IPS-15b (cell line): ENCODE results near the gene PAGR1.

Source experiments
- H3K27me3 ChIP-seq: one replicate; pipeline ENCODE4 v1.6.1; 2013; ENCODE audit warnings: low read length; ENCODE audit not compliant: control insufficient read depth, insufficient read depth
- H3K36me3 ChIP-seq: one replicate; pipeline ENCODE4 v1.6.1; 2013; ENCODE audit warnings: low read length; ENCODE audit not compliant: control insufficient read depth, insufficient read depth
- H3K4me1 ChIP-seq: one replicate; pipeline ENCODE4 v1.6.1; 2013; ENCODE audit warnings: mild to moderate bottlenecking, low read length; ENCODE audit not compliant: control insufficient read depth, insufficient read depth
- H3K4me3 ChIP-seq: one replicate; pipeline ENCODE4 v1.5.1; 2013; ENCODE audit warnings: low read depth, low read length
- H3K9ac ChIP-seq: one replicate; pipeline ENCODE4 v1.6.1; 2013; ENCODE audit warnings: low read depth, mild to moderate bottlenecking, low read length
- H3K9me3 ChIP-seq: one replicate; pipeline ENCODE4 v1.6.1; 2013; ENCODE audit warnings: mild to moderate bottlenecking, low read length; ENCODE audit not compliant: control insufficient read depth, insufficient read depth

The PAGR1 gene

DNA sequence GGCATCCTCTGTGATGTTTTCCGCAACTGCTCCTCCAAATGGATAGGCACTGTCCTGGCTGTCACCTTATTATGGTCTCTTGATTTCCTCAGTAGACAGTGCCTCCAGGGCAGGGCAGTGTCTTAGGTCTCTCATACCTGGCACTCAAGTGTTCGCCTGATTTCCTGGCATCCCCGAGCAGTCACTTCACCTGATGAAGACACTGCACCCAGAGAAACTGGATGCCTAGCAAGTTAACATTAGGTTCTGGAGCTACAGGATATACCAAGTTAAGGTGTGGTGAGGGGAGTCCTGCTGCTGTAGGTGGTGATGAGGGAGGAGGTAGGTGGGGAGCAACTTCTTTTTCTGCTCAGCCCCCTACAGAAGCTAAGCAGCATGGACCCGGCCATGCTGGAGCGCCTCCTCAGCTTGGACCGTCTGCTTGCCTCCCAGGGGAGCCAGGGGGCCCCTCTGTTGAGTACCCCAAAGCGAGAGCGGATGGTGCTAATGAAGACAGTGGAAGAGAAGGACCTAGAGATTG lies 13.5 kb upstream of the PAGR1 start:
- no peak overlapping the region for H3K9ac ChIP-seq
- H3K36me3 ChIP-seq, result peaks cover 45% of the 10 kb centered on the region
- no peaks in the 10 kb centered on the region for H3K27me3 ChIP-seq
- no peaks in the 10 kb centered on the region for H3K9me3 ChIP-seq
- peaks cover 8% of the 10 kb centered on the region for H3K4me1 ChIP-seq
- no peak overlapping the region for H3K4me3 ChIP-seq

DNA sequence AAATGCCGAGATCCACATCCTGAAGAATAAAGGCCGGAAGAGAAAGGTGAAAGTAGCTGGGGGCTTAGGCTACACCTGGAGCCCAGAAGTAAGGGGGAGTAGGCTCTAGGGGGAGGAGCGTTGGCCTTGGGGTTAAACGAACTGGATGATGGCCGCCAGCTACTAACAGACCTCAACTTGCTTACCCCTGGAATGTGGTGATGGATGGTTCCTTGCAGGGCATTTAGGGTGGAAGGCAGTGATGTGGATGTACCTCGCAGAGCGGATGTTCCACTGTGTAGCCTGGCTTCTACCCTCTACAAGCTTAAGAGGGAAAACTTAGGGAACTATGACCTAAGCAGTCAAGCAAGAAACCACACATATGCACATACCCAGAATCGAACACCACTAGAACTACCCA lies 11.9 kb upstream of the PAGR1 start:
- no peak overlapping the region for H3K9ac ChIP-seq
- peak overlapping the region; percentile 85 for H3K4me3 ChIP-seq

DNA sequence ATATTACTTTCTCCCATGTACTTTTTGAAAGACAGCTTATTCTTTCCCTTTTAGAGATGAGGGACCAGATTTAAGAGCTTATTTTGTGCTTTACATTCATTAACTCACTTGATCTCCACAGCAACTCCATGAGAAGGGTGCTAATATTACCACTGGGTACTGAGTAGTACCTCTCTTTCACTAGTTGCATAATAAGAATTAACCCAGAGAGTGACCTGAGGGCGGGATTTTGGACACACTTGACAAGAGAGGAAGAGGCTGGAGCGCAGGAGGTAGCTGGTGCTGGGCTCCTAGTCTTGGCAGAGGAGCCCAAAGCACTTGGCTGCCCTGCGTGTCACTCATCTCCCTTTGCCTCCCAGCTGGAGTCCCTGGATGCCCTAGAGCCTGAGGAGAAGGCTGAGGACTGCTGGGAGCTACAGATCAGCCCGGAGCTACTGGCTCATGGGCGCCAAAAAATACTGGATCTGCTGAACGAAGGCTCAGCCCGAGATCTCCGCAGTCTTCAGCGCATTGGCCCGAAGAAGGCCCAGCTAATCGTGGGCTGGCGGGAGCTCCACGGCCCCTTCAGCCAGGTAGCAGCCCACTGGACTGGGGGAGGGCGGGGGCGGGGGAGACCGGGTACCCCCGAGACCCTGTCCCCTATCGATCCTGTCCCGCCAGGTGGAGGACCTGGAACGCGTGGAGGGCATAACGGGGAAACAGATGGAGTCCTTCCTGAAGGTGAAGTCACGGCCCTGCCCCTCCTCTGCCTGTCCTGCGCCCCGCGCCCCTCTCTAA lies 11.3 kb upstream of the PAGR1 start:
- H3K9me3 ChIP-seq, result no peaks in the 10 kb centered on the region
- H3K4me3 ChIP-seq, result peak overlapping the region; percentile 85
- H3K27me3 ChIP-seq, result no peaks in the 10 kb centered on the region
- H3K36me3 ChIP-seq, result peaks cover 36% of the 10 kb centered on the region
- peak overlapping the region; percentile 92 for H3K9ac ChIP-seq
- H3K4me1 ChIP-seq, result peaks cover 14% of the 10 kb centered on the region

More for the DNA sequence above, 11.9 kb upstream of the PAGR1 start:
- H3K9me3 ChIP-seq, result no peaks in the 10 kb centered on the region
- H3K4me1 ChIP-seq, result peaks cover 13% of the 10 kb centered on the region
- no peaks in the 10 kb centered on the region for H3K27me3 ChIP-seq
- H3K36me3 ChIP-seq, result peaks cover 39% of the 10 kb centered on the region

DNA sequence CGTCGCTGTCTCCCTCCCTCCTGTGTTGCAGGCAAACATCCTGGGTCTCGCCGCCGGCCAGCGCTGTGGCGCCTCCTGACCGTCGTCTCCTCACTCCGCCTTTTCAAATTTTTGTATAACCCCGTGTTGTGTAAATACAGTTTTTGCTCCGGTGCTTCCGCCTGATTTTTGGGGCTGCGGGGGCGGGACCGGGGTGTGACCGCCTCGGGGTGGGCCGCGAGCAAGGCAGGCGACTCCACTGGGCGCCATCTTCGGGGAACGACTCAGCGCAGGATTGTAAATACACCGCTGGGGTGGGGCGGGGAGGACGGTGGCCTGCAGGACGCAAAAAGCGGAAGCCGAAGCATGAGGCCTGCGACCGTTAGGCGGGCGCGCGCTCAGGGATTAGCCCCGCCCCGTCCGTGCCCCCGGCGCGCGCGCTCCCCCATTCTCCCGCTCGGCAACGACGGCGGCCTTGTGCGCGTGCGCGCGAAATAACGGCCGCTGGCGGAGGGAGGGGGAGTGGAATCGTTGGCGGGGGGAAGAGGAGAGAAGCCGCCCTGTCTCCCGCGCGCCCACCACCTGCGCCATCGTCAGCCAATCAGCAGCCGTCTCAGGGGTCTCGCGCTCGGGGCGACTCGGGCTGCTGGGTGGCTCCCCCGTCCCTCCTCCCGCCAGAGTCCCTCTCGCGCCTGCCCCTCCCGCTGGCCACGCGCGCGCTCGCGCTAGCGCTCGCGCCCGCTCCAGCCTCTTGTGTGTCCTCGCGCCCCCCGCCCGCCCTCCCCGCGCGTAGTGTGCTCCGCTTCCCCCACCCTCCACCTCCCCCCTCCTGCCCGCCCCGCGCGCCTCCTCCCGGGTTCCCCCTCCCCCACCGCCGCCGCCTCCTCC lies 10.5 kb upstream of the PAGR1 start:
- no peaks in the 10 kb centered on the region for H3K27me3 ChIP-seq
- H3K9me3 ChIP-seq, result no peaks in the 10 kb centered on the region
- peak overlapping the region; percentile 92 for H3K9ac ChIP-seq
- H3K4me1 ChIP-seq, result peaks cover 14% of the 10 kb centered on the region
- peak overlapping the region; percentile 85 for H3K4me3 ChIP-seq
- H3K36me3 ChIP-seq, result peaks cover 34% of the 10 kb centered on the region

DNA sequence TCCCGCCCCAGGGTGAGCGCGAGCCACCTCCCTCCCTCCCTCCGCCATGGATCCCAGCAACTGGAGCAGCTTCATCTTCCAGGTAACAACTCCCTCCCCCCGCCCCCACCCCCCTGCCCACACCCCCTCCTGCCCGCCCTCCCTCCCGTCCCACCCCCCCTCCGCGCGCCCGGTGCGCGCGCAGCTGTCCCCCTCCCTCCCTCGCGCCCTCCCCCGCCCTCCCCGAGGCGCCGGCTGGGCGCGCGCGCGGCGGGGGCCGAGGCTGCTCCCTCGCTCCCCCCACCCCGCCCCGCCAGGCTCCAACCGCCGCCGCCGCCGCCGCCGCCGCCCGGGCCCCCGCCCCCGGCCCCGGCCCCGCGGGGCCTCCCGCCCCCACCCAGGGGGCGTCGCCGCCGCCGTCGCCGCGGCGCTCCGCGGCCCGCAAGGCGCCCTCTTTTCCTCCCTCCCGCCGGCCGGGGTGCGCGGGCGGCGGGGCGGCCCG lies 9.8 kb upstream of the PAGR1 start, which contains the start of gene MAZ:
MAZ (plus strand) TSS at position 431 of the 481 bp plus-strand sequence. CDS start 173 bp downstream, outside the sequence.
- H3K27me3 ChIP-seq, result no peaks in the 10 kb centered on the region
- H3K36me3 ChIP-seq, result peaks cover 29% of the 10 kb centered on the region
- H3K9me3 ChIP-seq, result no peaks in the 10 kb centered on the region
- H3K4me3 ChIP-seq, result peak within 1 kb of the TSS; percentile 90
- peaks cover 16% of the 10 kb centered on the region for H3K4me1 ChIP-seq
- peak within 1 kb of the TSS; percentile 92 for H3K9ac ChIP-seq

DNA sequence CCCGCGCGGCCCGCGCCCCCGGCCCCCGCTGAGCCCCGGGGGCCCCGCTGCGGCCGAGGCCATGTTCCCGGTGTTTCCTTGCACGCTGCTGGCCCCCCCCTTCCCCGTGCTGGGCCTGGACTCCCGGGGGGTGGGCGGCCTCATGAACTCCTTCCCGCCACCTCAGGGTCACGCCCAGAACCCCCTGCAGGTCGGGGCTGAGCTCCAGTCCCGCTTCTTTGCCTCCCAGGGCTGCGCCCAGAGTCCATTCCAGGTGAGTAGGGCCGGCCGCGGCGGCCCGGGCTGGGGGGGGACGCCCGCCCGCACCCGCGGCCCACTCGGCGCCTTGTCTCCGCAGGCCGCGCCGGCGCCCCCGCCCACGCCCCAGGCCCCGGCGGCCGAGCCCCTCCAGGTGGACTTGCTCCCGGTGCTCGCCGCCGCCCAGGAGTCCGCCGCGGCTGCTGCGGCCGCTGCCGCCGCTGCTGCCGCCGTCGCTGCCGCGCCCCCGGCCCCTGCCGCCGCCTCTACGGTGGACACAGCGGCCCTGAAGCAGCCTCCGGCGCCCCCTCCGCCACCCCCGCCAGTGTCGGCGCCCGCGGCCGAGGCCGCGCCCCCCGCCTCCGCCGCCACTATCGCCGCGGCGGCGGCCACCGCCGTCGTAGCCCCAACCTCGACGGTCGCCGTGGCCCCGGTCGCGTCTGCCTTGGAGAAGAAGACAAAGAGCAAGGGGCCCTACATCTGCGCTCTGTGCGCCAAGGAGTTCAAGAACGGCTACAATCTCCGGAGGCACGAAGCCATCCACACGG lies 9.1 kb upstream of the PAGR1 start:
- Histone ChIP-seq H3K27me3 (no peaks in the 10 kb centered on the region), H3K36me3 (peaks cover 26% of the 10 kb centered on the region), H3K9me3 (no peaks in the 10 kb centered on the region), H3K9ac (peak overlapping the region; percentile 73), H3K4me3 (peak overlapping the region; percentile 90), H3K4me1 (peaks cover 16% of the 10 kb centered on the region)

DNA sequence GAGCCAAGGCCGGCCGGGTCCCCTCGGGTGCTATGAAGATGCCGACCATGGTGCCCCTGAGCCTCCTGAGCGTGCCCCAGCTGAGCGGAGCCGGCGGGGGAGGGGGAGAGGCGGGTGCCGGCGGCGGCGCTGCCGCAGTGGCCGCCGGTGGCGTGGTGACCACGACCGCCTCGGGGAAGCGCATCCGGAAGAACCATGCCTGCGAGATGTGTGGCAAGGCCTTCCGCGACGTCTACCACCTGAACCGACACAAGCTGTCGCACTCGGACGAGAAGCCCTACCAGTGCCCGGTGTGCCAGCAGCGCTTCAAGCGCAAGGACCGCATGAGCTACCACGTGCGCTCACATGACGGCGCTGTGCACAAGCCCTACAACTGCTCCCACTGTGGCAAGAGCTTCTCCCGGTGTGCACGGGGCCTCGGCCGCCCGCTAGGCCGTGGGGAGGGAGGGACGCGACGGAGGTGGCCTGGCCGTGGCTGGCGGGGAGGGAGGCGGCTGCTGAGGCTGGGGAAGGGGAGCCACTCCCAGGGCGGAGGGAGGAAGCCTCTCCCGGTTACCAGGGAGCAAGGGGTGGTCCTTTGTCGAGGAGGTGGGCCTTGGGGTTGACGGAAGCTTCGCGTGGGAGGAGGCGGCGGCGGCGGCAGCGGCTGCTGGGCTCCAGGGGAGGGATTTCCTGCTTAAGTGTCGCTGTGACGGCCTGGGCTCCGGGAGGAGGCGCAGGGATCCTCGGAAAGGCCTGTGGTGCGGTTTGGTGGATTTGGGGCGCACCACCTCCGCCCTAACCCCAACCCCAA lies 8.3 kb upstream of the PAGR1 start:
- no peaks in the 10 kb centered on the region for H3K9me3 ChIP-seq
- H3K4me3 ChIP-seq, result peak overlapping the region; percentile 90
- H3K36me3 ChIP-seq, result peaks cover 20% of the 10 kb centered on the region
- no peaks in the 10 kb centered on the region for H3K27me3 ChIP-seq
- H3K9ac ChIP-seq, result peak overlapping the region; percentile 73
- peaks cover 16% of the 10 kb centered on the region for H3K4me1 ChIP-seq

DNA sequence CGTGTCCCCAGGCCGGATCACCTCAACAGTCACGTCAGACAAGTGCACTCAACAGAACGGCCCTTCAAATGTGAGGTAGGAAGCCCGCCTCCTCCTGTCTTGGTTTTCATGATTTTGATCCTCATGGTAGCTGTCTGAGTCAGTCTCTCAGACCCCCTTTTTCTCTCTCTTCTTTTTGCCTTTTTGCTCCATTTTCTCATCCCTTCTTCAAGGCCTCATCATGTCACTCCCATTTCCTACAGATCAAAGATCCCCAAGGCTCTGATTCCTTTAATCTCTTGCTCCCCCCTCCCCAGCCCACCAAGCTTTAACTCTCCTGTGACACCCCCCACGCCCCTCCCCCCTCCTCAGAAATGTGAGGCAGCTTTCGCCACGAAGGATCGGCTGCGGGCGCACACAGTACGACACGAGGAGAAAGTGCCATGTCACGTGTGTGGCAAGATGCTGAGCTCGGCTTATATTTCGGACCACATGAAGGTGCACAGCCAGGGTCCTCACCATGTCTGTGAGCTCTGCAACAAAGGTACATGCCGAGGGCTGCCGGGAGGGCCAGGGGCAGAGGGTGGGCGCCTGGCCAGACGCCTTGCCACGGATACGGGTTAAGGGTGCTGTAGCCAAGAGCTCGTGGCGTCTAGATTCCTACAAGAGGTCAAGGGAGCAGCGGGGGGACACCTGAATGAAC lies 7.6 kb upstream of the PAGR1 start:
- Histone ChIP-seq H3K9me3 (no peaks in the 10 kb centered on the region), H3K36me3 (peaks cover 16% of the 10 kb centered on the region), H3K4me1 (peaks cover 16% of the 10 kb centered on the region), H3K4me3 (peak overlapping the region; percentile 90), H3K9ac (peak overlapping the region; percentile 73), H3K27me3 (no peaks in the 10 kb centered on the region)

DNA sequence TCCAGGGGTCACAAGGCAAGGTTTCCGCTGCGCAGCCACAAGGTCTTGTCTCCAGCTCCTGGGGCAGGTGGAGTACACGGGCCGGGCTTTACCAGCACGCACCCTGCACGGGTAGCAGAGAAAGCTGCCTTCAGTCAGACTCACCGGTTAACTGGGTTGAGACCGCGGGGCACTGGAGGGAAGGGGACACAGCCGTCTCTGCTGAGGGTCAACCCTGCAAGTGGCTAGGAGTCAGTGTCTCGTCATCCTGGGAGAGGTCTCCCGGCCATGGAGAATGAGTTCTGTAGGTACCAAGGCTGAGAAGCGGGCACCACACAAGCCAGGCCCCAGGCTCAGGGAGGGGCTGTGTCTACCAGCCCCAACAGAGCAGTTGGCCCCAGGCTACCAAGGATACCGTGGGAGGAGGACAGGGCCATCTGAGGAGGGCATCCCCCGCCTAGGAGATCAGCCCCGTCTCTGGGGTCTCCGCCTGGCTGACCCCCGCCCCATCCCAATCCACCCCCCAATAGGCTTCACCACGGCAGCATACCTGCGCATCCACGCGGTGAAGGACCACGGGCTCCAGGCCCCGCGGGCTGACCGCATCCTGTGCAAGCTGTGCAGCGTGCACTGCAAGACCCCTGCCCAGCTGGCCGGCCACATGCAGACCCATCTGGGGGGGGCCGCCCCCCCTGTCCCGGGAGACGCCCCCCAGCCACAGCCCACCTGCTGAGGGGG lies 6.8 kb upstream of the PAGR1 start:
- H3K4me3 ChIP-seq, result peak overlapping the region; percentile 22
- H3K36me3 ChIP-seq, result peaks cover 16% of the 10 kb centered on the region
- H3K4me1 ChIP-seq, result peaks cover 16% of the 10 kb centered on the region
- H3K9ac ChIP-seq, result no peak overlapping the region
- H3K9me3 ChIP-seq, result no peaks in the 10 kb centered on the region
- no peaks in the 10 kb centered on the region for H3K27me3 ChIP-seq
